MG63 (cell line): ENCODE results near the gene SMAD3. TPM values are rescaled to one million over a fixed set of nuclear protein-coding genes. Genes with fewer than 3 reads are reported as not detected.
"Not testable (repeated sequence)": the region's sequence is repeated elsewhere in the genome, so short reads cannot be mapped to it uniquely, and the experiment has no call there.

ENCODE experiments used
- DNase-seq: peaks from one replicate; pipeline ENCODE4 v3.0.0-alpha.2; 2020
- H3K27me3 ChIP-seq: fragments of 250-450 bp; sonication (Bioruptor Pico); 2 replicates; pipeline ENCODE4 v1.5.1; 2020; ENCODE audit warnings: mild to moderate bottlenecking, moderate library complexity
- H3K36me3 ChIP-seq: fragments of 250-450 bp; sonication (Bioruptor Pico); 2 replicates; pipeline ENCODE4 v1.5.1; 2020; ENCODE audit warnings: mild to moderate bottlenecking, moderate library complexity
- H3K4me3 ChIP-seq: fragments of 250-450 bp; sonication (Bioruptor Pico); 2 replicates; pipeline ENCODE4 v1.5.1; 2020; ENCODE audit warnings: mild to moderate bottlenecking, moderate library complexity
- H3K9me3 ChIP-seq: fragments of 250-450 bp; sonication (Bioruptor Pico); 2 replicates; pipeline ENCODE4 v1.5.1; 2020; ENCODE audit warnings: mild to moderate bottlenecking, moderate library complexity
- total RNA-seq: library from RNA; depleted of rRNA; stranded (reverse); fragments of >200 nt; shearing (Covaris generic); gene quantifications from 2 replicates; pipeline ENCODE4 v1.2.3, GENCODE V29; 2014; ENCODE audit warnings: low replicate concordance

The SMAD3 gene
- total RNA-seq, 1 experiment from 2014 or later: 38.2 TPM

DNA sequence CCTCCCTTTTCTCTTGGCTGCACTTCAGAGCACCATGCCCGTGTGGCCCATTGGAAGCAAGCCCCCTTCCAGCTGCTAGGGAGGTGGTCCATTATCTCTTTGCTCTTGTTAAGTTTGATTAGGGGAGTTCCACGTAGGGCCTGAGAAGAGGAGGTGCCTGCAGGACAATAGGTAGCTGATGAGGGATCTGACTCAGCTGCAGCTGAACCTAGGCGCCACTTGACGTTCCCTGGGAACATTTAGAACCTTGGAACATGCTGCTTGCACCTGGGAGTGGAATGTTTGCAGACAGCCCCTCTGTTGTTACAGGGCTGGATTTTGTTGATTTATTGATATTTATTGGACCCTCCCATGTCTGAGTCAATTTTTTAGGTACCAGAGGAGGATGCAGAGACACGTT lies 4.7 kb downstream of the SMAD3 start:
- Histone ChIP-seq H3K36me3 (peaks cover 90% of the 10 kb centered on the region), H3K9me3 (no peaks in the 10 kb centered on the region), H3K4me3 (peak overlapping the region; percentile 95), H3K27me3 (no peaks in the 10 kb centered on the region)
- no peak for DNase-seq

- Histone ChIP-seq H3K27me3 (no peaks in the 10 kb centered on the region), H3K9me3 (no peaks in the 10 kb centered on the region), H3K36me3 (peaks cover 99% of the 10 kb centered on the region), H3K4me3 (no peak overlapping the region)
- no peak for DNase-seq
These were observed 5.7 kb downstream of the SMAD3 start for GRCh38 chr15:67070892-67071664.

DNA sequence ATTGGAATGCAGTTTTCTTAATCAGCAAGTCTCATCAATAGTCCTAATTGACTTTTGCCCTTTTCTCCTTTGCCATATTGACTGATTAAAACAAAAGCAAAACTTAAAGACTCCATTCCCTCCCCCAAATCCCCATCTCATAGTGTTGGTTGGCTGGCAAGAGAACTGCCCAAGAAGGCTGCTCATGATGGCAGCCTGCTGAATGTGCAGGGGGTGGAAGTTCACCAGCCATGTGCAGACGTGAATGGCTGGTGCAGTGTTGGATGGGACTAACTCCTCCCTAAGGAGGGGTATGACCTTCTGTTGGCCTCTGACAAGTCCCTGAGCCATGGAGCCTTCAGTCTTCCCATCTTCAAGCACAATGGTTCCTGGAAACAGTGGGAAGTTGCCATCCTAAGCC lies 7.0 kb downstream of the SMAD3 start:
- DNase-seq: no peak
- no peaks in the 10 kb centered on the region for H3K27me3 ChIP-seq
- peaks cover 100% of the 10 kb centered on the region for H3K36me3 ChIP-seq
- no peaks in the 10 kb centered on the region for H3K9me3 ChIP-seq
- H3K4me3 ChIP-seq: no peak overlapping the region

DNA sequence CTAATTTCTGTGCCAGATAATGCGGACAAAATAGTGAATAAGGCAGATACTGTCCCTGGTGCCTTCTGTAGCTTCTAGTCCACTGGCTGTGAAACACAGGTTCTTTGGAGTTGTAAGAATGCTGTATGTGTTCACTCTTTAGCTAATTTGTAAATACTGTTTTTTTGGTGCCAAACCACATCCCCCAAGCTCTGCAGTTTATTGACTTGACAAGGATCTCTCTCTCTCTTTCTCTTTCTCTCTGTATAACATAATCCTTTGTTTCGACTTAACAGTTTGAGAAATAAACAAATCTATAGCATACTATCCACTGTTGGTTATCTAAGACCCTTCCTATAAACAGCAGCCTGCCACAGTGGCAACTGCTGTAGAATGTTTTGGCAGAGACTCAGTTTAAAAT lies 7.6 kb downstream of the SMAD3 start:
- peaks cover 100% of the 10 kb centered on the region for H3K36me3 ChIP-seq
- no peak overlapping the region for H3K4me3 ChIP-seq
- no peak for DNase-seq
- no peaks in the 10 kb centered on the region for H3K27me3 ChIP-seq
- H3K9me3 ChIP-seq: no peaks in the 10 kb centered on the region

GRCh38 chr15:67074886-67075229 lies 9.5 kb downstream of the SMAD3 start:
- Histone ChIP-seq H3K27me3 (no peaks in the 10 kb centered on the region), H3K4me3 (no peak overlapping the region), H3K36me3 (peaks cover 98% of the 10 kb centered on the region), H3K9me3 (no peaks in the 10 kb centered on the region)
- no peak for DNase-seq

DNA sequence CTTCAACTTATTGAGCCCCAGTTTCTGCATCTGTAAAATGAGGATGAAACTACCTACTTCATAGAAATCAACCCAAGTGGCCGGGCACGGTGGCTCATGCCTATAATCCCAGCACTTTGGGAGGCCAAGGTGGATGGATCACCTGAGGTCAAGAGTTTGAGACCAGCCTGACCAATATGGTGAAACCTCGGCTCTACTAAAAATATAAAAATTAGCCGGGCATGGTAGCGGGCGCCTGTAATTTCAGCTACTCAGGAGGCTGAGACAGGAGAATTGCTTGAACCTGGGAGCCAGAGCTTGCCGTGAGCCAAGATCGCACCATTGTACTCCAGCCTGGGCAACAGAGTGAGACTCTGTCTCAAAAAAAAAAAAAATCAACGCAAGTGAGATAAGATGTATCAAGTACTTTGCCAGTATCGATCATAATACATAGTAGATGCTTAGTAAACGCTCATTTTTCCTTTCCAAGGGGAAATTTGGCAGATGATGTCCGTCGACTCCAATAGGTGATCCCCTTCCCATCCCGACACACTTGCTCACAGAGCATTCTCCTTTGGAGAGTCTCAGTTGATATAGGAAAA lies 10.2 kb downstream of the SMAD3 start:
- not testable (repeated sequence) for DNase-seq, H3K4me3 ChIP-seq, H3K9me3 ChIP-seq, H3K27me3 ChIP-seq
- peaks cover 95% of the 10 kb centered on the region for H3K36me3 ChIP-seq

DNA sequence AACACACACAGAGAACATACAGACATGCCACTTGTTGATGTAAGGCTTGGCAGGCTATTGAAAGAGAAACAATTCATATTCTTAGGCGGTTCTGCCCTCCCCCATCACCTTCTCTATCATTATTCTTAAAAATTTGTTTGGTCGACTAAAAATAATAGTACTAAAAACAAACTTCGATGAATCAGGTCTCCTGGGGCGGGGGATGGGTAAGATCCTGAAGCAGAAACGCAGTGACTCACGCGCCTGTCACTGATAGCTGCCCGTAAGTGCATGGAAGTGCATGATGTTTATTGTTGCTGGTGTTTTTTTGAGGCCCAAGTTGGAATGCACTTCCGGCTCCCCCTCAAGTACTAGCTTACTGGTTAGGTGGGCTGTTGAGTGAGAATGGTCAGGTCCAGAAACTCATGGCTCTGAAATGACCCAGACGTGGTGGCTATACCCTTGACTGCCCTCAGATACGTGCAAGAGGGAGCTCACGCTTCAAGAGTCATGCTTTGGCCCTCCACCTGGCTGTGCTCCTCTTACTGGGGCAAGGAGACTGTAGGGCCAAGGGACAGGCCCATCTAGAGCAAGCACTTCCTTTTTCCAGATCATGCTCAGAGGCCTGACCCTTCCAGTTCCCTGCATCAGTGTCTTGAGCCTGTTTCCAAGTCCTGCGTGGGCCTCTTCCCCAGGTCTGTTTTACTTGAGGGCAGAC lies 10.9 kb downstream of the SMAD3 start:
- H3K36me3 ChIP-seq: peaks cover 94% of the 10 kb centered on the region
- H3K27me3 ChIP-seq: no peaks in the 10 kb centered on the region
- DNase-seq: peak; percentile 67
- H3K9me3 ChIP-seq: no peaks in the 10 kb centered on the region
- no peak overlapping the region for H3K4me3 ChIP-seq

- H3K9me3 ChIP-seq: no peaks in the 10 kb centered on the region
- peaks cover 94% of the 10 kb centered on the region for H3K36me3 ChIP-seq
- H3K4me3 ChIP-seq: no peak overlapping the region
- H3K27me3 ChIP-seq: no peaks in the 10 kb centered on the region
- DNase-seq: no peak
These were observed 12.3 kb downstream of the SMAD3 start for GRCh38 chr15:67077641-67078215.

GRCh38 chr15:67079361-67079760 lies 14.0 kb downstream of the SMAD3 start:
- Histone ChIP-seq H3K9me3 (no peaks in the 10 kb centered on the region), H3K36me3 (peaks cover 91% of the 10 kb centered on the region), H3K4me3 (no peak overlapping the region), H3K27me3 (no peaks in the 10 kb centered on the region)
- peak; percentile 63 for DNase-seq

DNA sequence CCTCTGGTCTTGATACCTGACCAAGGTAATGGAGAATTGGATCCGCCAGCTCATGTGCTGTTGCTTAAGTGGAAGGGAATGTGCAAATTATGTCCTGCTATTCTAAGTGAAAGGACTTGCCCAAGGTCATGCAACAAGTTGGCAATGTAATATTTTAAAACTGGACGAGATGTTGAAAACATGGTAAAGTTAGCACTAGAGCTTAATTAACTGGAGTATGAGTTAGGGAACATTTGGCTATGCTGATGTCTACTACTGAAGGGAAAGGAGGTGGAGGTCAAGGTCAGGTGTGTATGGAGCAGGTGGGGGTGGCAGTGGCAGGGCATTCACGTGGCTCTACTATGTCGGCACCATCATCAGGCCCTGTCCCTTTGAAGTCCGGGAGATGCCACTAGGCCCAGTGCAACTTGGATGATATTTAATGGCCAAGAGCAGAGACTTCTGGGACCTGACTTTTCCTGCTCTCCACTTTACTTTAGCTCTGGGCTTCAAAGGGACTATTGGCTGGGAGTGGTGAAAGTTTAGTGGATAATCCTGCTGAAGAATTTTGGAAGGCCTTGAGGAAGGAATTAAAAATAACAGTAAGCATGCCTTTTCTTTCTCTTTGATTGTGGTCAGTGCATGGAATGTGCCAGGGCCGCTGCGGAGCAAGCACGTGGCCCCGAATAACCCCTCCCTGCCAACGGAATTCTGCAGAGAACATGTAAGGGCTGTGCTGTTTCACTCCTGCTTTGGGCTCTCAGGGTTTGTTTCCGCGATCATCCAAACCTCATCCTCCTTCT lies 14.9 kb downstream of the SMAD3 start:
- peak; percentile 89 for DNase-seq
- no peaks in the 10 kb centered on the region for H3K9me3 ChIP-seq
- H3K27me3 ChIP-seq: no peaks in the 10 kb centered on the region
- H3K36me3 ChIP-seq: peaks cover 91% of the 10 kb centered on the region
- no peak overlapping the region for H3K4me3 ChIP-seq

DNA sequence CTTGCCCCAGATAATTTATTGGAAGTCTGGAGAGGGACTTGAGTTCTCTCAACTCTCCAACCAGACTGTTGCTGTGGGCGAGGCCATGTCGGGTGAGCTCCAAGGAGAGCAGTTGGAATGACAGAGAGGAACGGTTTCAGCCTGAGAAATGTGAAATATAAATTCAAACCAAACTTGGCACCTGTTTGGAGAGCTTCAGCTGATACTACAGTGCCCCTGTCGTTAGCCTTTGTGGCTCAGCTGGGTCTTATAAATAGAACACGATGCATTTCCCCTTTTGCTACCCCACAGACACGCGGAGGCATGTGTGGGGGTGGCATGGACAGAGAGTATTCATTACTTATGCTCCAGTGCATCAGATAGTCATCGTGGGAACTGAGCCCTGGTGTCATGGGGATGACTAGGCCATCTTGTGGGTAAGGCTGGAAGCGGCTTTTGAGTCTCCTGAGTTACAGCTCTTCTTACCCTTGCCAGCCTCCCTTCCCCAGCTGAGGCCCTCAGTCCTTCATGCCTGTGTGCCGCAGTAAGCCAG lies 15.6 kb downstream of the SMAD3 start:
- Histone ChIP-seq H3K27me3 (no peaks in the 10 kb centered on the region), H3K9me3 (no peaks in the 10 kb centered on the region), H3K36me3 (peaks cover 89% of the 10 kb centered on the region), H3K4me3 (no peak overlapping the region)
- peak; percentile 83 for DNase-seq

DNA sequence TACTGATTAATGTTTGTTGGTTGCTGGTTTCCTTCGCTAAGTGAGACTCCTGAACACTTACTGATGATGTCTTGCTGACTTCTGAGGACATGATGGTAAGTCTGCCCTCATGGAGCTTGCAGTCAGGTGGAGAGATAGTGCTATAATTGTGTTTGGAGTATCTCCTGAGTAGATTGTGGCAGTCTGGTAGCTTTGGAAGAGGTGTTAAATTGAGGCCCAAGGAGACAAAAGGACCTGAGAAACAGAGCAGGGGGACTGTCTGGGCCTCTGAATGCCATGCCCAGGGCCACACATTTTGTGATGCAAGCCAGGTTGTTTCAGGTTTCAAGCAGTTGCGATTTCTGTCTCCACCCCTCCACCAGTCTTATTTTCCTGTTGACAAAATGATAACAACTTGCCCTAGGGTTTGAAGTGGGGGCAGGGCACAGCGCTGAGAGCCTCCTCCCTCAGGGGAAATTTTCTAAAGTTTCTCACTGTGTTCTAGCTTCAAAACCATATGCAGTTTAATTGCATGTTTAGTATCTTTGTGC lies 16.7 kb downstream of the SMAD3 start:
- Histone ChIP-seq H3K9me3 (no peaks in the 10 kb centered on the region), H3K4me3 (no peak overlapping the region), H3K27me3 (no peaks in the 10 kb centered on the region), H3K36me3 (peaks cover 88% of the 10 kb centered on the region)
- no peak for DNase-seq

- H3K36me3 ChIP-seq: peaks cover 88% of the 10 kb centered on the region
- H3K27me3 ChIP-seq: no peaks in the 10 kb centered on the region
- DNase-seq: no peak
- H3K9me3 ChIP-seq: no peaks in the 10 kb centered on the region
- H3K4me3 ChIP-seq: no peak overlapping the region
These were observed 17.8 kb downstream of the SMAD3 start for GRCh38 chr15:67083135-67083762.

DNA sequence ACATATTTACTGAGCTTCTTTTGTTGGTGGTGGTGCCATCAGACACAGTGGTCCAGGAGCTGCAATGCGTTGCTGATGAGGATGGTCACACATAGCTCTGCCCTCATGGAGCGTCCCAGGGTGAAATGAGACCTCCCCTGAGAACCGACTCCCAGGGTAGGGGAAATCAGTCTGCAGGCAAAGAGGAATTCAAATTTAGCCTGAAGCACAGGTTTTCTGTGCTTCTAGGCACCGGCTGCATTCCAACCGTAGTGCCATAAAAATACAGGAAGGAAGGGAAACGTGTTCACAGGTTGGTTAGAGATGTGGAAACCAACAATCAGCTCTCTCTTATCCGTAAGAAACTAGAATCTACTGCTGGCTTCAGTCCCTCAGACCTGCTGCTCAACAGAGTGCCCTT lies 19.2 kb downstream of the SMAD3 start:
- H3K27me3 ChIP-seq: no peaks in the 10 kb centered on the region
- DNase-seq: no peak
- no peaks in the 10 kb centered on the region for H3K9me3 ChIP-seq
- no peak overlapping the region for H3K4me3 ChIP-seq
- H3K36me3 ChIP-seq: peaks cover 86% of the 10 kb centered on the region

DNA sequence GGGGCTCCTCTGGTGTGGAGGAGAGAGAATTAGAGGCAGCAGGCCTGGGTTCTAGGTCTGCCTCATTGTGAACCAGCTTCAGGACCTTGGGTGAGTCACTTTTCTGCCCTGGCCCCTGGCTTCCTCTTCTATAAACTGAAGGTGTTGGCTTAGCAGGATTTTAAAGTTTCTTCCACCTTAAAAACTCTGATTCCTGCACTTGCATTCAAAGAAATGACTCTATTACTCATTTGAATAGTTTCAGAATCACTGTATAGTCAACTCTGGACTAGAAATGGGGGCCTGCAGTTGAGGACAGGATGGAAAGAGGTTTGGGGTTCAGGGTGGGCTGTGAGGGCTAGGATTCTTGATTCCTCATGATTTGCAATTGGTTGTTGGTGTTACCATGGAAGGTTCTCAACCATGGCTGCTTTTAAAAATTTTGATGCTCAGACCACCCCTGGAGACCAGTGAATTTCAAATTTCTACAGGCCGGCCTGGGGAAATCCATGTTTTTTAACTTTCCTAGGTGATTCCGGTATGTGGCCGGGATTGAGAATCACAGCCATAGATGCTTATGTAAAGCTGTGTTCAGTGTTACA lies 19.9 kb downstream of the SMAD3 start:
- Histone ChIP-seq H3K4me3 (no peak overlapping the region), H3K36me3 (peaks cover 86% of the 10 kb centered on the region), H3K9me3 (no peaks in the 10 kb centered on the region), H3K27me3 (no peaks in the 10 kb centered on the region)
- DNase-seq: no peak
